Esophagus squamous epithelium (tissue), 5 donors: ENCODE data around the gene PTPRN2. TPM values are rescaled to one million over a fixed set of nuclear protein-coding genes. Genes with fewer than 3 reads are reported as not detected.

ENCODE experiments used
- DNase-seq: peaks from one replicate; lab custom pipeline; 2025; lab: John Stamatoyannopoulos, UW
- H3K27ac ChIP-seq, 4 donors: fragments of 200-600 bp; sonication (generic); one replicate each; pipeline ENCODE4 v1.5.1; 2016 to 2019; ENCODE audit warnings: mild to moderate bottlenecking in 1 of 4
- H3K27me3 ChIP-seq, 4 donors: fragments of 200-600 bp; sonication (generic); 1 replicate in 3 of 4; 2 replicates in 1 of 4; pipeline versions ENCODE4 v1.5.1 to v1.6.0; 2017 to 2021; ENCODE audit warnings: antibody characterized with exemption in 1 of 4
- H3K36me3 ChIP-seq, 3 donors: fragments of 200-600 bp; sonication (generic); one replicate each; pipeline ENCODE4 v1.5.1; 2016 to 2019
- H3K4me1 ChIP-seq, 3 donors: fragments of 200-600 bp; sonication (generic); one replicate each; pipeline ENCODE4 v1.5.1; 2017 to 2019
- H3K4me3 ChIP-seq, 4 donors: fragments of 200-600 bp; sonication (generic); 1 replicate in 3 of 4; 2 replicates in 1 of 4; pipeline ENCODE4 v1.5.1; 2016 to 2019; ENCODE audit warnings: mild to moderate bottlenecking in 2 of 4, moderate library complexity in 1 of 4
- H3K9me3 ChIP-seq, 3 donors: fragments of 200-600 bp; sonication (generic); one replicate each; pipeline ENCODE4 v1.5.1; 2016 to 2019
- POLR2A ChIP-seq, 4 donors: fragments of 450-650 bp; IDR thresholded peaks; one replicate each; pipeline ENCODE4 v1.6.1; 2017; ENCODE audit warnings: antibody characterized with exemption in 4 of 4, mild to moderate bottlenecking in 4 of 4, moderate library complexity in 3 of 4
- WGBS, 2 donors: methylation state at CpG; one replicate each; pipeline ENCODE4 v1.1.5; 2018; 5-methylcytosine and 5-hydroxymethylcytosine counted together
- intact Hi-C: fragments of 100-400 bp; cut with DNase I; formaldehyde crosslinking; loops from one replicate; pipeline ENCODE4 v1.15.0; 2022
- total RNA-seq, 4 donors: library from RNA; depleted of rRNA; stranded (reverse); fragments of >200 nt; gene quantifications; one replicate each; pipeline ENCODE4 v1.1.0, GENCODE V29; 2016
- TF ChIP-seq, protein P1 (sequence below), 6 experiments: fragments of 450-650 bp in 4 of 6; fragments of 200-600 bp in 2 of 6; sonication (generic) in 2 of 6; IDR thresholded peaks; one replicate each; pipeline ENCODE4 v1.5.1; 2016 to 2019; ENCODE audit warnings: antibody characterized with exemption in 6 of 6, mild to moderate bottlenecking in 4 of 6, moderate library complexity in 4 of 6
- donor health status: DM: yes; HTN: yes; CAD: no.

The PTPRN2 gene
- total RNA-seq, 4 donors from 2014 or later = 0.38 to 2.7 (median 1.0) TPM

DNA sequence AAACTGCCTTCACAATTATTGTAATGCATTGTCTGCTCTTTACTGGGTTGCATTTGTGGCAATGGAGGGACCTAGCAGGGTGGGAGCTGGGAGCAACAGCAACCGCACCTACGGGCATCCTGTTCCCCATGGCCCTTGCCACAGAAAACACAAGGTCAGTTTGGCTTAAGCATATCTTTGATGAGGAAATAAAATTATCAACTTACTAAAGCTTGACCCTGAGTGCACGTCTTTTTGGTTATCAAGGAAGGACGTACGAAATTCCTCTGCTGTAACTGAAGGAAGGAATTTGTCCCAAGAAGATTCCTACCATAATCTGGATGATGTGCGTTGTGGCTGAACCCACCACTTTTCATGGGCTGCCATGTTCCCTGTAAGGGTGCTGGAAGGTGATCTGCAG lies 19.9 kb upstream of the PTPRN2 start:
- H3K4me1 ChIP-seq = no peaks in the 10 kb centered on the region
- H3K27ac ChIP-seq = no peak overlapping the region
- no peaks in the 10 kb centered on the region for H3K36me3 ChIP-seq
- intact Hi-C loops = no loop called here
- DNase-seq = no peak
- H3K9me3 ChIP-seq = no peaks in the 10 kb centered on the region
- WGBS, 2 donors = 92 to 96% methylated on average over 6 of the region's 6 CpGs
- no peak overlapping the region for H3K4me3 ChIP-seq
- no peaks in the 10 kb centered on the region for H3K27me3 ChIP-seq
- TF ChIP-seq, protein P1, sequence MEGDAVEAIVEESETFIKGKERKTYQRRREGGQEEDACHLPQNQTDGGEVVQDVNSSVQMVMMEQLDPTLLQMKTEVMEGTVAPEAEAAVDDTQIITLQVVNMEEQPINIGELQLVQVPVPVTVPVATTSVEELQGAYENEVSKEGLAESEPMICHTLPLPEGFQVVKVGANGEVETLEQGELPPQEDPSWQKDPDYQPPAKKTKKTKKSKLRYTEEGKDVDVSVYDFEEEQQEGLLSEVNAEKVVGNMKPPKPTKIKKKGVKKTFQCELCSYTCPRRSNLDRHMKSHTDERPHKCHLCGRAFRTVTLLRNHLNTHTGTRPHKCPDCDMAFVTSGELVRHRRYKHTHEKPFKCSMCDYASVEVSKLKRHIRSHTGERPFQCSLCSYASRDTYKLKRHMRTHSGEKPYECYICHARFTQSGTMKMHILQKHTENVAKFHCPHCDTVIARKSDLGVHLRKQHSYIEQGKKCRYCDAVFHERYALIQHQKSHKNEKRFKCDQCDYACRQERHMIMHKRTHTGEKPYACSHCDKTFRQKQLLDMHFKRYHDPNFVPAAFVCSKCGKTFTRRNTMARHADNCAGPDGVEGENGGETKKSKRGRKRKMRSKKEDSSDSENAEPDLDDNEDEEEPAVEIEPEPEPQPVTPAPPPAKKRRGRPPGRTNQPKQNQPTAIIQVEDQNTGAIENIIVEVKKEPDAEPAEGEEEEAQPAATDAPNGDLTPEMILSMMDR (IDR thresholded peaks at IDR 0.05) = no peak
- no peak for TF ChIP-seq POLR2A (IDR thresholded peaks at IDR 0.05)

DNA sequence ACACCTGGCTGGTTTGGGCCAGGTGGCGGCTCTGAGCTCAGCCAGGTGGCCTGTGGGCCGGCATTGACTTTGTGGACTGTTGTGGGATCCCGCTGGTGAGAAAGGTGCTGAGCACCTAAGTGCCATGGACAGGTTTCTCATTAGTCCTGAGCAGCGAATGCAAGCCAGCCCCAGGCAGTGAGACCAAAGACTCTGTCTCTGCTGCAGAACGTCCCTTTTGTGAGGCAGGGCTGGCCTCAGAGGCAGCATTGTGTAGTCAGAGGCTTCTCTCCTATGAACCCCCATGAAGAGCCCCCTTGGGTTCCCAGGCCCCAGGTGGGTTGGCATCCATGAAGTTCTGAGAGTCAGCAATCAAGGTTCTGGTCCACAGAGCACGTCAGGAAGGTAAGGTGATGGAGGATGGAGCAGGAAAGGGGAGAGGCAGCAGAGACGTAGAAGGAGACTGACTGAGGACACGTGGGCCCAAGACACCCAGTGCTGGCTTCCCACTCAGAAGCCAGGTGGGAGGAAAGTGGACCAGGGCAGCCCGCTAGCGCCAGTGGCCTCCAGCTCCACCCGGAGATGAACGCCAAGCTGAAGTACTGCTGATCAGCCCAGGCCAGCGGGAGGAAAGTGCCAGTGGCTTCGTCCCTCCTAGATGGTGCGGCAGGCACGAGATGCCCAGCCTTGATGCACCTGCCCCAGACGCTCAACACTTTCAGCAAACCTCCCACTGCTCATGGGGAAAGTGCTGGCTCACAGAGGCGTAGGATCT lies 19.2 kb upstream of the PTPRN2 start:
- Histone ChIP-seq H3K4me3 (no peak overlapping the region), H3K36me3 (no peaks in the 10 kb centered on the region), H3K27me3 (no peaks in the 10 kb centered on the region), H3K4me1 (no peaks in the 10 kb centered on the region), H3K27ac (no peak overlapping the region), H3K9me3 (no peaks in the 10 kb centered on the region)
- TF ChIP-seq POLR2A (IDR thresholded peaks at IDR 0.05) = no peak
- TF ChIP-seq, protein P1 (IDR thresholded peaks at IDR 0.05) = no peak
- 88 to 94% methylated on average over 9 to 10 of the region's 18 CpGs for WGBS, 2 donors
- DNase-seq = no peak
- intact Hi-C loops = no loop called here

DNA sequence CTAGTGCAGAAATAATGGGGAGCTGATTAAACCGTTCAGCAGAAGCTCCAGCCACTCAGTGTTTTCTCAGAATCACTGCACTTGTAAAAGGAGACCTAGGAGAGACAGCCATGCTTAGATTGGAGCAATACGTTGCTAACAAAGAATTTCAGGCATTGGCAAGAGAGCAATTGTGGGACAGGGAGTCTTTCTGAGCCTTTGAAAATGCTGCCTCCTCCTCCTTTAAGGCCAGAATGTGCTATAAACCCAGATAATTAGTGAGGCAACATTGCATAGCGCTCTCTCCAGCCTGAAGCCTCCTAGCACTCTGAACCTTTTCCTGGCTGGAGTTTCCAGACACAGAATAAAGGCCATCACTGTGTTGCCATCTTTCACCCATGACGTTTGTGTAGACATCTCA lies 18.5 kb upstream of the PTPRN2 start:
- intact Hi-C loops = no loop called here
- WGBS, 2 donors = 75 to 77% methylated on average over 4 of the region's 4 CpGs
- no peak overlapping the region for H3K4me3 ChIP-seq
- no peak overlapping the region for H3K27ac ChIP-seq
- DNase-seq = no peak
- H3K27me3 ChIP-seq = no peaks in the 10 kb centered on the region
- H3K4me1 ChIP-seq = no peaks in the 10 kb centered on the region
- no peaks in the 10 kb centered on the region for H3K9me3 ChIP-seq
- TF ChIP-seq POLR2A (IDR thresholded peaks at IDR 0.05) = no peak
- TF ChIP-seq, protein P1 (IDR thresholded peaks at IDR 0.05) = no peak
- no peaks in the 10 kb centered on the region for H3K36me3 ChIP-seq

GRCh38 chr7:158603773-158604755 lies 16.4 kb upstream of the PTPRN2 start:
- intact Hi-C loops = no loop called here
- 72 to 85% methylated on average over 6 to 12 of the region's 23 CpGs for WGBS, 2 donors
- no peak for DNase-seq
- TF ChIP-seq, protein P1 (IDR thresholded peaks at IDR 0.05) = no peak
- TF ChIP-seq POLR2A (IDR thresholded peaks at IDR 0.05) = no peak
- H3K27me3 ChIP-seq = no peaks in the 10 kb centered on the region
- no peak overlapping the region for H3K27ac ChIP-seq
- no peaks in the 10 kb centered on the region for H3K36me3 ChIP-seq
- no peaks in the 10 kb centered on the region for H3K4me1 ChIP-seq
- no peak overlapping the region for H3K4me3 ChIP-seq
- H3K9me3 ChIP-seq = no peaks in the 10 kb centered on the region
